GM12872 (cell line): ENCODE measurements around the gene CDK10.

Experiments
- TF ChIP-seq, protein P1 (sequence below): IDR thresholded peaks from 3 replicates; pipeline ENCODE4 v1.5.1; 2011; ENCODE audit warnings: low read depth, mild to moderate bottlenecking, low read length, moderate library complexity; ENCODE audit not compliant: insufficient read depth

The CDK10 gene

DNA sequence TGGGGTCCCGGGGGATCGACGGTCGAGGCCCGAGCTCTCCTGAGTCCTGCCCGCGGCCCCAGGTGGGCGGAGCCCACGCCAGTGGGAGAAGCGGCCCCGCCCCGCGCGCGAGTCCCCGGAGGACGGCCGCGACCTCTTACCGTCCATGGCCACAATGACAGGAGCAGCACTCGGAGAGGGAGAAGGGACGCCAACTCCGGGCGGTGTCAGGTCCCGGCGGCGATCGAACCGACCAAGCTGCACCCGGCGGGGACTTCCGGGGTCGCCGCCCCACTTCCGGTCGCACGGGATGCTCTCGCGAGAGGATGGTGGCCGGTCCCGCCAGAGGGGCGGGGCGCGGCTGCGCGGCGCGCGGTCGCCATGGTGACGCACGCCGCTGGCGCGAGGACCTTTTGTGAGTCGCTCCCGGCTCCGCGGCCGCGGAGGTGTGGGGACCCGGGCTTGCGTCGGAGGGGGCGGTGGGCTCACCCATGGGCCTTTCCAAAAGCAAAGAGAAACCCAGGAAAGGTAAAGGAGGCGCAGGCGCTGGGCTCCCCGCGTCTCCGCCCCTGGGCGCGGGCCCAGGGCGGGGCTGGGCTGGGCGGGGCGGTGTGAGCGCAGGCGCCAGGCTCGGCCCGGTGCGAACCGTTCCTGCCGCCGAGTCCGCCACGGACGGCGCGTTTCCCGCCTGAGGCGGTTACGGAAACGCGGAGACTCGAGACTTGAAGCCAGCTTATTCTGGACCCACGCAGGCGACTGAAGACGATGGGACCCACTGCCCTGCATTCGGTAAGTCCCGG, 28.9 kb upstream of the CDK10 start, which contains the start of the genes CHMP1A and SPATA33:
Gene CHMP1A (minus strand): TSS at position 267 of the 779 bp plus-strand sequence. CDS start 120 bp downstream, at position 147.
Gene SPATA33 (plus strand): TSS at position 395 of the 779 bp plus-strand sequence. CDS start 76 bp downstream, at position 471.
- TF ChIP-seq, protein P1, sequence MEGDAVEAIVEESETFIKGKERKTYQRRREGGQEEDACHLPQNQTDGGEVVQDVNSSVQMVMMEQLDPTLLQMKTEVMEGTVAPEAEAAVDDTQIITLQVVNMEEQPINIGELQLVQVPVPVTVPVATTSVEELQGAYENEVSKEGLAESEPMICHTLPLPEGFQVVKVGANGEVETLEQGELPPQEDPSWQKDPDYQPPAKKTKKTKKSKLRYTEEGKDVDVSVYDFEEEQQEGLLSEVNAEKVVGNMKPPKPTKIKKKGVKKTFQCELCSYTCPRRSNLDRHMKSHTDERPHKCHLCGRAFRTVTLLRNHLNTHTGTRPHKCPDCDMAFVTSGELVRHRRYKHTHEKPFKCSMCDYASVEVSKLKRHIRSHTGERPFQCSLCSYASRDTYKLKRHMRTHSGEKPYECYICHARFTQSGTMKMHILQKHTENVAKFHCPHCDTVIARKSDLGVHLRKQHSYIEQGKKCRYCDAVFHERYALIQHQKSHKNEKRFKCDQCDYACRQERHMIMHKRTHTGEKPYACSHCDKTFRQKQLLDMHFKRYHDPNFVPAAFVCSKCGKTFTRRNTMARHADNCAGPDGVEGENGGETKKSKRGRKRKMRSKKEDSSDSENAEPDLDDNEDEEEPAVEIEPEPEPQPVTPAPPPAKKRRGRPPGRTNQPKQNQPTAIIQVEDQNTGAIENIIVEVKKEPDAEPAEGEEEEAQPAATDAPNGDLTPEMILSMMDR, result no peak

DNA sequence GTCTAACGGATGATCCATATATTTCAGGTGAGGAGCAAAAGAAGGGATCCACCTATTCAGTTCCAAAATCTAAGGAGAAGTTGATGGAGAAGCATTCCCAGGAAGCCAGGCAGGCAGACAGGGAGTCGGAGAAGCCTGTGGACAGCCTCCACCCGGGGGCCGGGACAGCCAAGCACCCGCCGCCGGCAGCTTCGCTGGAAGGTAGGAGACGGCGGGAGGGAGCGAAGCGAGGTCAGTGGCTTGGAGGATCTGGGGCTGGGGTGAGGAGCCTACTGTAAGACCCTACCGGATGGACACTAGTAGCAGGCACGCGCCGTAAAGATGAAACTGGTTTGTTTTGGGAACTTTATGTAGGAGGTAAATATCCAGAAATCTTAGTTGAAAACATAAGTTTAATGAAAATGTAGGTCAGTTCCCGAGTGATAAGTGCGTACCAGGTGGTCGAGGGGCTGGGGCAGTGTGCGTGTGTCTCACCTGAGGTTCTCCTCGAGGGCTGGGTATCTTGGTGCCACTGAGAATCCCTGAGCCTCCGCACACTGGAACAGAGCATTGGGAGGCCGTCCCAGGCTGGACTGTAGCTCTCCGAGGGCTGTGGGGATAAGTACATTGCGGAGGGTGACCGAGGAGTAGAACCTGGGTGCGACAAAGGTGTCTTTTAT, 28.1 kb upstream of the CDK10 start:
- TF ChIP-seq, protein P1, result no peak

DNA sequence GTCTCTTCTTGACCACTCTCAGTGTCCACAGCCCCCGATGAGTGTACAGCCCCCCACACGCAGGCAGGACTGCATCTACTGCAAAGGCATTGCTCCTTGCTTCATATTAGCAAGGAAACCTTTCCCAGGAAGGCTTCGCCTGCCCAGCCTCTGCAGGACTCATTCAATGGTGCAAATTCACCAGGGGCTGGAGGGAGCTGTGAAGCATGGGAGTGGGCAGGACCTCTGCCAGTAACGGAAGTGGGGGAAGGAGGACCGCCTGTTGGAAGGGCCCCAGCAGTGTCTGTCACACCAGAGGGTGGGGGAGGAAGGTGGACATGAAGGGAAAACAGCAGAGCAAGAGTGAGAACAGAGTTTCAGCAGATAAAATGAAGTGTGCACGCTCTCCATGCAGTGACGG, 26.3 kb upstream of the CDK10 start:
- TF ChIP-seq, protein P1, result no peak

DNA sequence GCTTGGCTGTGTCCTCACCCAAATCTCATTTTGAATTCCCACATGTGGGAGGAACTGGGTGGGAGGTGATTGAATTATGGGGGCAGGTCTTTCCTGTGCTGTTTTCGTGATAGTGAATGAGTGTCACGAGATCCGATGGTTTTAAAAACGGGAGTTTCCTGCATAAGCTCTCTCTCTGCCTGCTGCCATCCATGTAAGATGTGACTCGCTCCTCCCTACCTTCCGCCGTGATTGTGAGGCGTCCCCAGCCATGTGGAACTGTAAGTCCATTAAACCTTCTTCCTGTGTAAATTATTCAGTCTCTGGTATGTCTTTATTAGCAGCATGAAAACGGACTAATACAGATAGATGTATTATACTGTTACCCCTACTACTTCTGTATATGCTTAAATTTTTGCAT, 25.3 kb upstream of the CDK10 start:
- TF ChIP-seq, protein P1, result no peak

DNA sequence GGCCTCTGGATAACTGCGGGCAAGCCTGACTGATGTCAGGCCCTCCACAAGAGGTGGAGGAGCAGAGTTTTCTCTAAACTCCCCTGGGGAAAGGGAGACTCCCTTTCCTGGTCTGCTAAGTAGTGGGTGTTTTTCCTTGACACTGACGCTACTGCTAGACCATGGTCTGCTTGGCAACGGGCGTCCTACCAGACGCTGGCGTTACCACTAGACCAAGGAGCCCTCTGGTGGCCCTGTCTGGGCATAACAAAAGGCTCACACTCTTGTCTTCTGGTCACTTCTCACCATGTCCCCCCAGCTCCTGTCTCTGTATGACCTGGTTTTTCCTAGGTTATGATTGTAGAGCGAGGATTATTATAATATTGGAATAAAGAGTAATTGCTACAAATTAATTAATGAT, 19.5 kb upstream of the CDK10 start:
- TF ChIP-seq, protein P1, result peak; percentile 44; the same call in 2 of the 3 replicates

DNA sequence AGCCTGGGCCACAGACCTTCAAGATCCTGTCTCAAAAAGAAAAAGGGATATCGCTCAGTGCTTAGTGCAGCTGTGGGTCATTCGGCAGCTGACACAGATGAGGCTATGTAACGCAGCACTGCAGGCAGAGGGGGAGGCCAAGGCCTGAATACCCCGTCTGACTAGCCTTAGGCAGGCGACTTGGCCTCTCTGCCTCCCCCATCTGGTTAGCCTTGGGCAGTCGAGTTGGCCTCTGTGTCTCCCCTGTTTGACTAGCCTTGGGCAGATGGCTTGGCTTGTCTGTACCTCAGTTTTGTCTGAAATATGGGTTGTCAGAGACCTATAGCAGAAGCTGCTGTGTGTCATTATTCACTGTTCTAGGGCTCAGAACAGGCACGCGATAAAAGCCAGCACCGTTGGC, 18.9 kb upstream of the CDK10 start:
- TF ChIP-seq, protein P1, result no peak

DNA sequence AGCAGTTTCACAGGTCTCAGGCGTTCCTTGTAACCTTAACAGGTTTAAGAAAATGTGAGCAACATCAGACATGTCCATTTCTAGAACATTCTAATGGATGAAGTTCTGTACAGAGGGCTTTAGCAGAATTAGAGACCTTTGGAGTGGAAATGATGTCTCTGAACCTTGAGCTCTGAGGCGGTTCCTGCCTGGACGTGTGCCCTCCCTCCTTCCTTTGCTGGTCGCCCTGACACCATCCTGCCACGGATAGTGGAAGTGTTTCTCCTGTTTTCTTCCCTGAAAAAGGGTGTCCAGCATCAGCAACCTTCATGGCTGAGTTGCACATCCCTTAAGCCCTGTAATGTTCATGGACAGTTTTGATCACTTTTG, 17.7 kb upstream of the CDK10 start:
- TF ChIP-seq, protein P1, result no peak
